ENCODE measurements around the gene DNAH6. TPM values are rescaled to one million over a fixed set of nuclear protein-coding genes. Genes with fewer than 3 reads are reported as not detected.

Gene DNAH6
- polyA plus RNA-seq, 1 donor (not counting 4 experiments of a cell fraction or from before 2014, with no cell fraction given): 0.05 TPM

GRCh38 chr2:84792856-84793522 lies 276.7 kb downstream of the DNAH6 start:
- dilution Hi-C loops (cut with MboI; ENCODE audit: extremely low pct_ligation_motif_present, low sequenced_read_pairs): no loop called here
- Histone ChIP-seq H3K4me3 (ENCODE audit: control insufficient read depth in 2 of 3, extremely low read depth in 1 of 3, insufficient read depth in 2 of 3, low read depth in 1 of 3, low read length in 3 of 3) (no peak overlapping the region), H3K27ac (ENCODE audit: control insufficient read depth, insufficient read depth, low read length) (no peak overlapping the region), H3K9me1 (ENCODE audit: control insufficient read depth, extremely low read depth, insufficient read depth, low read length) (no peaks in the 10 kb centered on the region), H3K27me3 (ENCODE audit: control insufficient read depth, extremely low read depth, insufficient read depth, low read length) (peaks cover 3% of the 10 kb centered on the region), H3K4me2 (ENCODE audit: control insufficient read depth, extremely low read depth, insufficient read depth, low read depth, low read length) (no peak overlapping the region), H3K79me2 (ENCODE audit: control insufficient read depth, insufficient read depth, low read length) (no peaks in the 10 kb centered on the region), H3K4me1 (ENCODE audit: control insufficient read depth, extremely low read depth, insufficient read depth, low read length) (no peaks in the 10 kb centered on the region), H3K36me3 (ENCODE audit: control insufficient read depth in 2 of 2, extremely low read depth in 1 of 2, insufficient read depth in 2 of 2, low read length in 2 of 2) (no peaks in the 10 kb centered on the region), H3K9me3 (ENCODE audit: control insufficient read depth, low read depth, low read length) (no peaks in the 10 kb centered on the region), H4K20me1 (ENCODE audit: control insufficient read depth, extremely low read depth, insufficient read depth, low read length) (no peaks in the 10 kb centered on the region), H3K9ac (ENCODE audit: control insufficient read depth, extremely low read depth, insufficient read depth, low read length) (no peak overlapping the region), H2AFZ (ENCODE audit: control insufficient read depth, low read length) (no peak overlapping the region)
- no peak for DNase-seq (ENCODE audit: low read depth, low spot score)
- TF ChIP-seq EZH2 (IDR thresholded peaks at IDR 0.05; ENCODE audit: low read length): no peak
- TF ChIP-seq, protein P1, sequence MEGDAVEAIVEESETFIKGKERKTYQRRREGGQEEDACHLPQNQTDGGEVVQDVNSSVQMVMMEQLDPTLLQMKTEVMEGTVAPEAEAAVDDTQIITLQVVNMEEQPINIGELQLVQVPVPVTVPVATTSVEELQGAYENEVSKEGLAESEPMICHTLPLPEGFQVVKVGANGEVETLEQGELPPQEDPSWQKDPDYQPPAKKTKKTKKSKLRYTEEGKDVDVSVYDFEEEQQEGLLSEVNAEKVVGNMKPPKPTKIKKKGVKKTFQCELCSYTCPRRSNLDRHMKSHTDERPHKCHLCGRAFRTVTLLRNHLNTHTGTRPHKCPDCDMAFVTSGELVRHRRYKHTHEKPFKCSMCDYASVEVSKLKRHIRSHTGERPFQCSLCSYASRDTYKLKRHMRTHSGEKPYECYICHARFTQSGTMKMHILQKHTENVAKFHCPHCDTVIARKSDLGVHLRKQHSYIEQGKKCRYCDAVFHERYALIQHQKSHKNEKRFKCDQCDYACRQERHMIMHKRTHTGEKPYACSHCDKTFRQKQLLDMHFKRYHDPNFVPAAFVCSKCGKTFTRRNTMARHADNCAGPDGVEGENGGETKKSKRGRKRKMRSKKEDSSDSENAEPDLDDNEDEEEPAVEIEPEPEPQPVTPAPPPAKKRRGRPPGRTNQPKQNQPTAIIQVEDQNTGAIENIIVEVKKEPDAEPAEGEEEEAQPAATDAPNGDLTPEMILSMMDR (optimal IDR thresholded peaks at IDR 0.05 in 1 of 3, IDR thresholded peaks at IDR 0.05 in 1 of 3, conservative IDR thresholded peaks at IDR 0.05 in 1 of 3; ENCODE audit: extremely low read depth in 1 of 3, insufficient read depth in 2 of 3, low read length in 3 of 3): no peak
- no peak for FAIRE-seq

DNA sequence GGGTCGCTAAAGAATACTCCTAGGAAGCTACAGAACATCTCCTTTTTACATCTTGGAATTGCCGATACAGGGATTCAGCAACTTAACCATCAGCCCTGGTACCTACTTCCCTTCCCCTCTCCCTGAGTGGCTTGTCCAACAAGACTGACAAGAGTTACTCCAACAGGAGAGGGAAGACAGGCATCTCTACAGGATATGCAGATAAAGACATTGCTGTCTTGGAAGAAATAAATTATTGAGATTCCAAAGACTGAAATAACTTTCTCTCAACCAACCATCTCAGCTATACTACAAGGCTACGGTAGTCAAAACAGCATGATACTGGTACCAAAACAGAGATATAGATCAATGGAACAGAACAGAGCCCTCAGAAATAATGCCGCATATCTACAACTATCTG lies 277.3 kb downstream of the DNAH6 start:
- dilution Hi-C loops (cut with MboI; ENCODE audit: extremely low pct_ligation_motif_present, low sequenced_read_pairs): no loop called here
- no peak for FAIRE-seq
- H3K4me3 ChIP-seq (ENCODE audit: control insufficient read depth in 2 of 3, extremely low read depth in 1 of 3, insufficient read depth in 2 of 3, low read depth in 1 of 3, low read length in 3 of 3): no peak overlapping the region

More for the DNA sequence above, 277.3 kb downstream of the DNAH6 start:
- no peaks in the 10 kb centered on the region for H3K9me3 ChIP-seq (ENCODE audit: control insufficient read depth, low read depth, low read length)
- H3K27me3 ChIP-seq (ENCODE audit: control insufficient read depth, extremely low read depth, insufficient read depth, low read length): peaks cover 3% of the 10 kb centered on the region
- no peak overlapping the region for H3K4me2 ChIP-seq (ENCODE audit: control insufficient read depth, extremely low read depth, insufficient read depth, low read depth, low read length)
- H2AFZ ChIP-seq (ENCODE audit: control insufficient read depth, low read length): no peak overlapping the region
- TF ChIP-seq, protein P1 (optimal IDR thresholded peaks at IDR 0.05 in 1 of 3, IDR thresholded peaks at IDR 0.05 in 1 of 3, conservative IDR thresholded peaks at IDR 0.05 in 1 of 3; ENCODE audit: extremely low read depth in 1 of 3, insufficient read depth in 2 of 3, low read length in 3 of 3): no peak
- no peak for TF ChIP-seq EZH2 (IDR thresholded peaks at IDR 0.05; ENCODE audit: low read length)
- H3K79me2 ChIP-seq (ENCODE audit: control insufficient read depth, insufficient read depth, low read length): no peaks in the 10 kb centered on the region
- no peaks in the 10 kb centered on the region for H3K4me1 ChIP-seq (ENCODE audit: control insufficient read depth, extremely low read depth, insufficient read depth, low read length)
- no peak for DNase-seq (ENCODE audit: low read depth, low spot score)
- H3K9me1 ChIP-seq (ENCODE audit: control insufficient read depth, extremely low read depth, insufficient read depth, low read length): no peaks in the 10 kb centered on the region
- H4K20me1 ChIP-seq (ENCODE audit: control insufficient read depth, extremely low read depth, insufficient read depth, low read length): no peaks in the 10 kb centered on the region
- H3K9ac ChIP-seq (ENCODE audit: control insufficient read depth, extremely low read depth, insufficient read depth, low read length): no peak overlapping the region
- H3K36me3 ChIP-seq (ENCODE audit: control insufficient read depth in 2 of 2, extremely low read depth in 1 of 2, insufficient read depth in 2 of 2, low read length in 2 of 2): no peaks in the 10 kb centered on the region
- H3K27ac ChIP-seq (ENCODE audit: control insufficient read depth, insufficient read depth, low read length): no peak overlapping the region
